ENCODE results near the gene CCNF. TPM values are rescaled to one million over a fixed set of nuclear protein-coding genes. Genes with fewer than 3 reads are reported as not detected.

The CCNF gene
- total and polyA plus RNA-seq, 2 donors: 4.0 to 22.7 TPM

DNA sequence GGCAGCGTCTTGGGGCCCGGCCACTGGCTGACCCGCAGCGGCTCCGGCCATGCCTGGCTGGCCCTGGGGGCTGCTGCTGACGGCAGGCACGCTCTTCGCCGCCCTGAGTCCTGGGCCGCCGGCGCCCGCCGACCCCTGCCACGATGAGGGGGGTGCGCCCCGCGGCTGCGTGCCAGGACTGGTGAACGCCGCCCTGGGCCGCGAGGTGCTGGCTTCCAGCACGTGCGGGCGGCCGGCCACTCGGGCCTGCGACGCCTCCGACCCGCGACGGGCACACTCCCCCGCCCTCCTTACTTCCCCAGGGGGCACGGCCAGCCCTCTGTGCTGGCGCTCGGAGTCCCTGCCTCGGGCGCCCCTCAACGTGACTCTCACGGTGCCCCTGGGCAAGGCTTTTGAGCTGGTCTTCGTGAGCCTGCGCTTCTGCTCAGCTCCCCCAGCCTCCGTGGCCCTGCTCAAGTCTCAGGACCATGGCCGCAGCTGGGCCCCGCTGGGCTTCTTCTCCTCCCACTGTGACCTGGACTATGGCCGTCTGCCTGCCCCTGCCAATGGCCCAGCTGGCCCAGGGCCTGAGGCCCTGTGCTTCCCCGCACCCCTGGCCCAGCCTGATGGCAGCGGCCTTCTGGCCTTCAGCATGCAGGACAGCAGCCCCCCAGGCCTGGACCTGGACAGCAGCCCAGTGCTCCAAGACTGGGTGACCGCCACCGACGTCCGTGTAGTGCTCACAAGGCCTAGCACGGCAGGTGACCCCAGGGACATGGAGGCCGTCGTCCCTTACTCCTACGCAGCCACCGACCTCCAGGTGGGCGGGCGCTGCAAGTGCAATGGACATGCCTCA is 42.6 kb downstream of the CCNF start:
- H3K27ac ChIP-seq (ENCODE audit: low read depth in 1 of 2, low read length in 1 of 2): no peak overlapping the region
- peaks cover 88 to 90% of the 10 kb centered on the region in 2 donors for H3K27me3 ChIP-seq (ENCODE audit: control insufficient read depth in 2 of 2, insufficient read depth in 1 of 2, low read length in 1 of 2)
- WGBS: 36% methylated on average over 61 of the region's 61 CpGs
- H3K4me3 ChIP-seq (ENCODE audit: low read length in 2 of 2): peak overlapping the region in 1 of 2 donors; percentile 19
- no peaks in the 10 kb centered on the region for H3K9me3 ChIP-seq (ENCODE audit: control insufficient read depth in 2 of 2, insufficient read depth in 1 of 2, low read length in 1 of 2)
- peaks cover 23 to 66% of the 10 kb centered on the region in 2 donors for H3K4me1 ChIP-seq (ENCODE audit: control insufficient read depth in 2 of 2, insufficient read depth in 2 of 2, low read length in 2 of 2)
- H3K36me3 ChIP-seq (ENCODE audit: control insufficient read depth in 2 of 2, insufficient read depth in 2 of 2, low read length in 1 of 2): no peaks in the 10 kb centered on the region
- DNase-seq (ENCODE audit: low read depth in 6 of 9, low spot score in 9 of 9): no peak

DNA sequence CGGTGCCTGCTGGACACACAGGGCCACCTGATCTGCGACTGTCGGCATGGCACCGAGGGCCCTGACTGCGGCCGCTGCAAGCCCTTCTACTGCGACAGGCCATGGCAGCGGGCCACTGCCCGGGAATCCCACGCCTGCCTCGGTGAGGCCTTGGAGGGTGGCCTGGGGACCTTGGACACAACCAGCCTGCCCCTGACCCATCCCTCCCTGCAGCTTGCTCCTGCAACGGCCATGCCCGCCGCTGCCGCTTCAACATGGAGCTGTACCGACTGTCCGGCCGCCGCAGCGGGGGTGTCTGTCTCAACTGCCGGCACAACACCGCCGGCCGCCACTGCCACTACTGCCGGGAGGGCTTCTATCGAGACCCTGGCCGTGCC is 43.2 kb downstream of the CCNF start:
- Histone ChIP-seq H3K27me3 (ENCODE audit: control insufficient read depth in 2 of 2, insufficient read depth in 1 of 2, low read length in 1 of 2) (peaks cover 82 to 85% of the 10 kb centered on the region in 2 donors), H3K36me3 (ENCODE audit: control insufficient read depth in 2 of 2, insufficient read depth in 2 of 2, low read length in 1 of 2) (no peaks in the 10 kb centered on the region), H3K4me3 (ENCODE audit: low read length in 2 of 2) (no peak overlapping the region), H3K9me3 (ENCODE audit: control insufficient read depth in 2 of 2, insufficient read depth in 1 of 2, low read length in 1 of 2) (no peaks in the 10 kb centered on the region), H3K27ac (ENCODE audit: low read depth in 1 of 2, low read length in 1 of 2) (no peak overlapping the region), H3K4me1 (ENCODE audit: control insufficient read depth in 2 of 2, insufficient read depth in 2 of 2, low read length in 2 of 2) (peaks cover 23 to 60% of the 10 kb centered on the region in 2 donors)
- no peak for DNase-seq (ENCODE audit: low read depth in 6 of 9, low spot score in 9 of 9)
- 97% methylated on average over 27 of the region's 27 CpGs for WGBS

DNA sequence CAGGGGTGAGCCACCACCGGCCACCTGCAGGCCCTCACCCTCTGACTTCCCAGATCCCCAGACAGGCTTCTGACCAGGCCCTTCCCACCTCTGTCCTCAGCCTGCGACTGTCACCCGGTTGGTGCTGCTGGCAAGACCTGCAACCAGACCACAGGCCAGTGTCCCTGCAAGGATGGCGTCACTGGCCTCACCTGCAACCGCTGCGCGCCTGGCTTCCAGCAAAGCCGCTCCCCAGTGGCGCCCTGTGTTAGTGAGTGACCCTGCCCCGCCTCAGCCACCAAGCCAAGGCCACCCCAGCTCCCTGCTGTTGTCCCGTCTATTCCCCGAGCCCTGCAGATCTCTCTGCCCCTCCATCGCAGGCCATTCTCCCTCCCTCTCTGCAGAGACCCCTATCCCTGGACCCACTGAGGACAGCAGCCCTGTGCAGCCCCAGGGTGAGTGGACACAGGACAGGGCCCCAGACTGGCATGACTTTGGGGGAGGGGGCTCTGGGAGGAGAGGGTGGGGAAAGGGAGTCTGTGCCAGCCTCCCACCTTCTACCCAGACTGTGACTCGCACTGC is 43.7 kb downstream of the CCNF start:
- peaks cover 78 to 80% of the 10 kb centered on the region in 2 donors for H3K27me3 ChIP-seq (ENCODE audit: control insufficient read depth in 2 of 2, insufficient read depth in 1 of 2, low read length in 1 of 2)
- WGBS: 91% methylated on average over 14 of the region's 14 CpGs
- H3K9me3 ChIP-seq (ENCODE audit: control insufficient read depth in 2 of 2, insufficient read depth in 1 of 2, low read length in 1 of 2): no peaks in the 10 kb centered on the region
- H3K4me1 ChIP-seq (ENCODE audit: control insufficient read depth in 2 of 2, insufficient read depth in 2 of 2, low read length in 2 of 2): peaks cover 18 to 60% of the 10 kb centered on the region in 2 donors
- no peak for DNase-seq (ENCODE audit: low read depth in 6 of 9, low spot score in 9 of 9)
- H3K27ac ChIP-seq (ENCODE audit: low read depth in 1 of 2, low read length in 1 of 2): no peak overlapping the region
- H3K4me3 ChIP-seq (ENCODE audit: low read length in 2 of 2): no peak overlapping the region
- no peaks in the 10 kb centered on the region for H3K36me3 ChIP-seq (ENCODE audit: control insufficient read depth in 2 of 2, insufficient read depth in 2 of 2, low read length in 1 of 2)

DNA sequence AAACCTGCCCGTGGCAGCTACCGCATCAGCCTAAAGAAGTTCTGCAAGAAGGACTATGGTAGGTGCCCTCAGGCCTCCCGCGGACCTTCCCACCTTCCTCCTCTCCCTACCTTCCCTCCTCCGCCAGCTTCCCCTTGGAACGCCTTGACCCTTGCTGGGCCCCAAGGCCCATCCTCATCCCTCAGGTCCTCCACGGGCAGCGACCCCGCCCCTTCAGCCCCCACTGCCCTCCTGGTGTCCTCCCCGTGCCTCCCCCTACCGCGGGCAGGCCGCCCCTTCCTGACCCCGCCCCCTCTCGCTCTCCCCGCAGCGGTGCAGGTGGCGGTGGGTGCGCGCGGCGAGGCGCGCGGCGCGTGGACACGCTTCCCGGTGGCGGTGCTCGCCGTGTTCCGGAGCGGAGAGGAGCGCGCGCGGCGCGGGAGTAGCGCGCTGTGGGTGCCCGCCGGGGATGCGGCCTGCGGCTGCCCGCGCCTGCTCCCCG is 44.2 kb downstream of the CCNF start:
- no peak overlapping the region for H3K27ac ChIP-seq (ENCODE audit: low read depth in 1 of 2, low read length in 1 of 2)
- no peaks in the 10 kb centered on the region for H3K36me3 ChIP-seq (ENCODE audit: control insufficient read depth in 2 of 2, insufficient read depth in 2 of 2, low read length in 1 of 2)
- peak in 1 of 9 donors; percentile 27 for DNase-seq (ENCODE audit: low read depth in 6 of 9, low spot score in 9 of 9)
- H3K4me3 ChIP-seq (ENCODE audit: low read length in 2 of 2): peak overlapping the region in 1 of 2 donors; percentile 83
- WGBS: 3% methylated on average over 49 of the region's 49 CpGs
- H3K27me3 ChIP-seq (ENCODE audit: control insufficient read depth in 2 of 2, insufficient read depth in 1 of 2, low read length in 1 of 2): peaks cover 73 to 75% of the 10 kb centered on the region in 2 donors
- peaks cover 13 to 55% of the 10 kb centered on the region in 2 donors for H3K4me1 ChIP-seq (ENCODE audit: control insufficient read depth in 2 of 2, insufficient read depth in 2 of 2, low read length in 2 of 2)
- no peaks in the 10 kb centered on the region for H3K9me3 ChIP-seq (ENCODE audit: control insufficient read depth in 2 of 2, insufficient read depth in 1 of 2, low read length in 1 of 2)

DNA sequence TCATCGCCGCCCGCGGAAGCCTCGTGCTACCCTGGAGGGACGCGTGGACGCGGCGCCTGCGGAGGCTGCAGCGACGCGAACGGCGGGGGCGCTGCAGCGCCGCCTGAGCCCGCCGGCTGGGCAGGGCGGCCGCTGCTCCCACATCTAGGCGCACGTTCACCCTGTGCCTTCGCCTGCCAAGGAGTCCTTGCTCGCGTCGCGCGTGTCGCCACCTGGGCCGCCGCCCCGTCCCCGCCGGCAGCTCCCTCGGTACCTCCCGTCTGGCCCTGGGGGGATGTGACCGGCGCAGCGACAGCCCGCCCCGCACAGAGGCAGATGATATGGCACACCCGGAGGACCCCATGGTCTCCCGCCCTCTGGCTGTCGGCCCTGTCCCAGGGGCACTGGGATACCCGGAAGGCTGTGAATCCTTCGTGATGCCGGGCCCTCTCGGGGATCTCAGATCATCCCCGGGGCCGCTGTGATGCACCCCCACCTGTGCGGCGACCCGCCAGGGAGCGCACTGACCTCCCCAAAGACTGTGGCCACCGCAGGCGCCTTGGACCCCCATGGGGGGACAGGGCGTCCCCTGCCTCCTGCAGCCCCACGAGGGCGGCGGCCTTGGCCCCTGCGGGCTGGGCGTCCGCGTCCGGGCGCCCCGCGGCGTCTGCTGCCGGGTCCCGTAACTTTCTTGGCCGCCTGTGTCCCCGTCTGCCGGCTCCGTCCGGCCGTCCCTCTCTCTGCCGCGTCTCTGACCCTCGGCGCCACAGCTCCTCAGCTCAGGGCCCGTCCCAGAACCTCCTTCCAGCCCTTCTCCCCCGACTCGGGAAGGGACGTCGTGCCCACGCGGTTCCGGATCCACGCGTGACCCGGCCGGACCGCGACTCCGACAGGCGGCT is 45.0 kb downstream of the CCNF start:
- Histone ChIP-seq H3K27me3 (ENCODE audit: control insufficient read depth in 2 of 2, insufficient read depth in 1 of 2, low read length in 1 of 2) (peaks cover 65 to 67% of the 10 kb centered on the region in 2 donors), H3K36me3 (ENCODE audit: control insufficient read depth in 2 of 2, insufficient read depth in 2 of 2, low read length in 1 of 2) (no peaks in the 10 kb centered on the region), H3K27ac (ENCODE audit: low read depth in 1 of 2, low read length in 1 of 2) (peak overlapping the region in 1 of 2 donors; percentile 60), H3K4me3 (ENCODE audit: low read length in 2 of 2) (peak overlapping the region; percentile 52 to 83), H3K4me1 (ENCODE audit: control insufficient read depth in 2 of 2, insufficient read depth in 2 of 2, low read length in 2 of 2) (peaks cover 13 to 48% of the 10 kb centered on the region in 2 donors), H3K9me3 (ENCODE audit: control insufficient read depth in 2 of 2, insufficient read depth in 1 of 2, low read length in 1 of 2) (no peaks in the 10 kb centered on the region)
- under 1% methylated on average over 100 of the region's 100 CpGs for WGBS
- peak in 2 of 9 donors; percentile 56 to 68 for DNase-seq (ENCODE audit: low read depth in 6 of 9, low spot score in 9 of 9)

DNA sequence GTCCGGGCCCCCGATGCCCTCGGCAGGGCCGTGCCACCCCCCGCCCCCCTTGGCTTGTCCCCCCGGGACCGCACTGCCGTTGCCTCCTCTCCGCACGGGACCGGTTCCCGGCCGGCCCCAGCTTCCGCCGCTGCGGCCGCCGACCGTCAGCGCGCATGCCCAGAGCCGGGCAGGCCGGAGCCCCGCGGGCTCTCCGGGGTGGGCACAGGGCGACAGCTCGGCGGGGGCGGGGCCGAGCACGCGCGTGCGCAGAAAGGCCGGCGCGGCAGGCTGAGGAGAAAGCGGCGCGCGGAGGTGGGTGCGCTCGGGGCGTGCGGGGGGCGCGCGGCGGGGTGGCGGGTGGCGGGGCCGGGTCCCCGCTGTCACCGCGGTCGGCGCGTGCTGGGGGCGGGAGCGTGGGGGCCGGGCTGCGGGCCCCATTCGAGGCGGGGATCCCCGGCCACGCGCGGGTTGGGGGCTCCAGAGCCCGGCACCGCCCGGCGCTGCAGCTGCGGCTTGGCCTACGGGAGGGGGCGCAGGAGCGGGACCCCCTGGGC is 45.7 kb downstream of the CCNF start, which contains the start of gene TBC1D24:
Gene TBC1D24 (plus strand): TSS at position 251 of the 536 bp plus-strand sequence. CDS start 21,022 bp downstream, outside the sequence.
- H3K27me3 ChIP-seq (ENCODE audit: control insufficient read depth in 2 of 2, insufficient read depth in 1 of 2, low read length in 1 of 2): peaks cover 58 to 60% of the 10 kb centered on the region in 2 donors

DNA sequence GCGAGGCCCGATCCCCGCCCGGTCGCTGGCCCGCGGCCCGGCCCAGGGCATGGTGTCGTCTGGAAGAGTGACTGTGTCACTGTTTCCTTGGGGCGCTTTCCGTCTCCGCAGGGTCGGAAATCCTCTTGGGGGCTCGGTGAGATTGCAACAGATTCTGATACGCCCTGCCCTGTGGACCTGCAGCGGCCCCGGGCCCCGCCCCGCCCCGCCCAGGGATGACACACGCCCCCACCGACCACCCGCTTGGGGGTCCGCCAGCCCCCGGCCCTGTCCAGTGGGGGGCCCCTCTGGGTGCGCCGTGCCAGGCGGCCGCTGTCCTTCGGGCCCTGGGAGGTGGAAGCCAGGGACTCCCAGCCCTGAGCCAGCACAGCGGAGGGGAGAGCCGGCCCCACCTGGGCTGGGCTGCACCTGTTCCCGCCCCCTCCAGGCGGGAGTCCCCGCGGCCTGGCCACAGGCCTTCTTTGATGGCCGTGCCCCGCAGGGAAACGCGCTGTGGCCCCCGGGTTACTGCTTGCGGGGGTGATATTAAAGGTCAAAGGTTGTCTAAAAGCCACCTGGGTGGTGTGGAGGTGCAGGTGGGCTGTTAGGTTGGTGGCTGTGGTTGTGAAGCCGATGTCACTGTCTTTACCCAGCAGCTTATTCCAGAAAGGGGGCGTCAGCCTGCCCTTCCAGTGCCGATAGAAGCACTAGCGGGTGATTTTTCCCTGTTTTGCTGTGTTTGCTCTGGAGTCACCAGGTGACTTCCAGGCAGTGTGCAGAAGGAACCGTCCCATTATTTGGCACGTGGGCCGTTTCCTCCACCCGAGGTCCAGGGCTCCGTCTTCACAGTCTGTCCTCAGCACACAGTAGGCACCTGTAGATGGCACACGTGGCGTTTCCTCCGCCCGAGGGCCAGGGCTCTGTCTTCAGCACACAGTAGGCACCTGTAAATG is 46.4 kb downstream of the CCNF start:
- Histone ChIP-seq H3K4me3 (ENCODE audit: low read length in 2 of 2) (peak overlapping the region; percentile 29 to 83), H3K27me3 (ENCODE audit: control insufficient read depth in 2 of 2, insufficient read depth in 1 of 2, low read length in 1 of 2) (peaks cover 51 to 53% of the 10 kb centered on the region in 2 donors), H3K36me3 (ENCODE audit: control insufficient read depth in 2 of 2, insufficient read depth in 2 of 2, low read length in 1 of 2) (no peaks in the 10 kb centered on the region), H3K9me3 (ENCODE audit: control insufficient read depth in 2 of 2, insufficient read depth in 1 of 2, low read length in 1 of 2) (no peaks in the 10 kb centered on the region), H3K27ac (ENCODE audit: low read depth in 1 of 2, low read length in 1 of 2) (no peak overlapping the region), H3K4me1 (ENCODE audit: control insufficient read depth in 2 of 2, insufficient read depth in 2 of 2, low read length in 2 of 2) (peaks cover 13 to 35% of the 10 kb centered on the region in 2 donors)
- DNase-seq (ENCODE audit: low read depth in 6 of 9, low spot score in 9 of 9): peak in 1 of 9 donors; percentile 52
- 20% methylated on average over 55 of the region's 55 CpGs for WGBS

More for the DNA sequence above, 45.7 kb downstream of the CCNF start, which contains the start of gene TBC1D24:
- WGBS: 1% methylated on average over 77 of the region's 77 CpGs
- Histone ChIP-seq H3K27ac (ENCODE audit: low read depth in 1 of 2, low read length in 1 of 2) (peak within 1 kb of the TSS in 1 of 2 donors; percentile 60), H3K9me3 (ENCODE audit: control insufficient read depth in 2 of 2, insufficient read depth in 1 of 2, low read length in 1 of 2) (no peaks in the 10 kb centered on the region), H3K4me3 (ENCODE audit: low read length in 2 of 2) (peak within 1 kb of the TSS; percentile 52 to 83), H3K36me3 (ENCODE audit: control insufficient read depth in 2 of 2, insufficient read depth in 2 of 2, low read length in 1 of 2) (no peaks in the 10 kb centered on the region), H3K4me1 (ENCODE audit: control insufficient read depth in 2 of 2, insufficient read depth in 2 of 2, low read length in 2 of 2) (peaks cover 13 to 41% of the 10 kb centered on the region in 2 donors)
- peak in 7 of 9 donors; percentile 50 to 82 (median 71) for DNase-seq (ENCODE audit: low read depth in 6 of 9, low spot score in 9 of 9)

DNA sequence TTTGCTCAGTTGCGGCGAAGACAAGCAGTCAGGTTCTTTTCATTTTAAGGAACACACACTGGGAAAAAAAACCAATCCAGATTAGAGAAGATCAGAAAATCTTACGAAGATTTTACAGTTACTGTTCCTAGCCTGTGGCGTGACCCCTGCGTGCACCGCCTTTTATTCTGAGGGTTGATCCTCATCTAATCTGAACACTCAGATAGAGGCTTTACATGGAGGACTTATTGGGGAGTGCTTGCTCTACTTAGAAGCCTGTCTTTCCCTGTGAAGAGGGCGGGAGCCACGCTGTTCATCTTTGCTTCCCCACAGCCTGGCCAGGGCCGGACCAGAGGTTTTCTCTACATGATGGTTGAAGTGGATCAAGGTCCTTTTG is 47.1 kb downstream of the CCNF start:
- H3K27ac ChIP-seq (ENCODE audit: low read depth in 1 of 2, low read length in 1 of 2): no peak overlapping the region
- 97% methylated on average over 9 of the region's 9 CpGs for WGBS
- no peaks in the 10 kb centered on the region for H3K36me3 ChIP-seq (ENCODE audit: control insufficient read depth in 2 of 2, insufficient read depth in 2 of 2, low read length in 1 of 2)
- H3K4me1 ChIP-seq (ENCODE audit: control insufficient read depth in 2 of 2, insufficient read depth in 2 of 2, low read length in 2 of 2): peaks cover 10 to 32% of the 10 kb centered on the region in 2 donors
- no peak overlapping the region for H3K4me3 ChIP-seq (ENCODE audit: low read length in 2 of 2)
- DNase-seq (ENCODE audit: low read depth in 6 of 9, low spot score in 9 of 9): no peak
- H3K27me3 ChIP-seq (ENCODE audit: control insufficient read depth in 2 of 2, insufficient read depth in 1 of 2, low read length in 1 of 2): peaks cover 44 to 46% of the 10 kb centered on the region in 2 donors
- H3K9me3 ChIP-seq (ENCODE audit: control insufficient read depth in 2 of 2, insufficient read depth in 1 of 2, low read length in 1 of 2): no peaks in the 10 kb centered on the region
